Sigmoid colon (tissue), 7 donors: ENCODE results near the gene RFX3. TPM values are rescaled to one million over a fixed set of nuclear protein-coding genes. Genes with fewer than 3 reads are reported as not detected.

Experiments
- DNase-seq: peaks from one replicate; pipeline ENCODE4 v3.0.0-alpha.2; 2019
- H3K27ac ChIP-seq, 4 donors: fragments of 200-600 bp; sonication (generic); one replicate each; pipeline ENCODE4 v1.5.1; 2016 to 2019; ENCODE audit warnings: mild to moderate bottlenecking in 1 of 4
- H3K27me3 ChIP-seq, 3 donors: fragments of 200-600 bp; sonication (generic); one replicate each; pipeline ENCODE4 v1.5.1; 2019; ENCODE audit warnings: mild to moderate bottlenecking in 1 of 3
- H3K36me3 ChIP-seq, 4 donors: fragments of 200-600 bp; sonication (generic); one replicate each; pipeline ENCODE4 v1.5.1; 2016 to 2019
- H3K4me1 ChIP-seq, 4 donors: fragments of 200-600 bp; sonication (generic); one replicate each; pipeline ENCODE4 v1.5.1; 2017 to 2019
- H3K4me3 ChIP-seq, 4 donors: fragments of 200-600 bp; sonication (generic); one replicate each; pipeline ENCODE4 v1.5.1; 2017 to 2019; ENCODE audit warnings: mild to moderate bottlenecking in 2 of 4, moderate library complexity in 1 of 4
- H3K9me3 ChIP-seq, 4 donors: fragments of 200-600 bp in 3 of 4; sonication (generic) in 3 of 4; one replicate each; pipeline versions ENCODE4 v1.5.1 to v1.6.1; 2013 to 2019
- EP300 ChIP-seq, 4 donors: sonication (generic); formaldehyde crosslinking; IDR thresholded peaks; one replicate each; pipeline ENCODE4 v1.6.1; 2017; ENCODE audit warnings: antibody characterized with exemption in 4 of 4
- POLR2A ChIP-seq, 2 donors: fragments of 450-650 bp; IDR thresholded peaks; one replicate each; pipeline ENCODE4 v1.6.1; 2016; ENCODE audit warnings: antibody characterized with exemption in 2 of 2, mild to moderate bottlenecking in 2 of 2, moderate library complexity in 2 of 2
- POLR2AphosphoS5 ChIP-seq, 4 donors: sonication (generic); formaldehyde crosslinking; IDR thresholded peaks; one replicate each; pipeline ENCODE4 v1.6.1; 2017; ENCODE audit warnings: antibody characterized with exemption in 4 of 4
- WGBS, 2 donors: extraction: QIAGEN DNeasy Blood & Tissue Kit; methylation state at CpG; one replicate each; pipeline ENCODE4 v1.1.7; 2013; 5-methylcytosine and 5-hydroxymethylcytosine counted together
- intact Hi-C: fragments of 100-400 bp; cut with DNase I; formaldehyde crosslinking; loops from one replicate; pipeline ENCODE4 v1.15.1; 2023
- polyA plus RNA-seq, 3 donors: library from polyadenylated mRNA; stranded (reverse); fragments of 200-250 nt; gene quantifications; one replicate each; pipeline ENCODE4 v1.2.3, GENCODE V29; 2013
- total RNA-seq, 4 donors: library from RNA; depleted of rRNA; stranded (reverse); fragments of >200 nt; gene quantifications; one replicate each; pipeline ENCODE4 v1.1.0, GENCODE V29; 2016
- TF ChIP-seq, protein P1 (sequence below), 4 experiments: fragments of 450-650 bp in 3 of 4; fragments of 200-600 bp in 1 of 4; IDR thresholded peaks; one replicate each; pipeline ENCODE4 v1.5.1; 2016 to 2019; ENCODE audit warnings: antibody characterized with exemption in 4 of 4, mild to moderate bottlenecking in 3 of 4, moderate library complexity in 2 of 4
- donor health status: healthy with polysubstance abuse.
- donor health status: Bipolar disorder and iron deficiency.
- donor health status: healthy.

RFX3 gene
- total and polyA plus RNA-seq, 7 donors, result 0.69 to 15.0 (median 6.4) TPM

DNA sequence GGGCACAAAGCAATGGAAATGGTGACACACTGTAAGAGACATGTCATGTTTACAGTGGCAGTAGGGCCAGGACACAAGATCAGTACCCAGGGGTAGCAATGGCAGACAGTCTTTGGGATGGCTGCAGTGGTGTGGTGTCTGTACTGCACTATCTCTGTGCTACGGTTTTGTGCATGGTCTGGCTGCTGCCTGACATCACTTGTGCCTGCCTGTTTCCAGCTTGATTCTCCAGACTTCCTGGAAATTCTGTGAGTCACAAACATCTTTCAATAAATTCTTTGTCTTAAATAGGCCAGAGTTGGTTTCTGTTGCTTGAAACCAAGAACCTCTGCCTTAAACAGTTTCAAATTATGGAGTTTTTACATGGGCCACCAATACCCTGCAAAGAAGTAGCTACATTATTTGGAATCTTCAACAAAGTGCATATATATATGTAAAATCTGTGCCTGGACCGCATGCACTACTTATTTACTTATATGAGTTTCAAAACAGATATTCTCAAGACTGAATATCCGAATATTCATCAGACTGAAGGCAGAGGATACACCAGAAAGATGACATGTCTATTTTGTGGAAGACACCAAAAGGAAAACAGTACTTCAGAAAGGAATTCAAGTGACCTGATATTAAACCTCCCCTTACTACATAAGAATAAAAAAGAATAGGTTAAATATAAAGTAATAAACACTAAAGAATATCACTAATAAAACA is 188.1 kb downstream of the RFX3 start:
- Histone ChIP-seq H3K27ac (peak overlapping the region; percentile 31 to 62 (median 50)), H3K36me3 (no peaks in the 10 kb centered on the region), H3K27me3 (no peaks in the 10 kb centered on the region), H3K4me3 (no peak overlapping the region), H3K4me1 (peaks cover 0 to 27% (median 18%) of the 10 kb centered on the region in 4 donors), H3K9me3 (no peaks in the 10 kb centered on the region)
- DNase-seq, result no peak
- 82% methylated on average over 3 of the region's 3 CpGs for WGBS, 2 donors
- intact Hi-C loops, result no loop called here
- TF ChIP-seq, protein P1, sequence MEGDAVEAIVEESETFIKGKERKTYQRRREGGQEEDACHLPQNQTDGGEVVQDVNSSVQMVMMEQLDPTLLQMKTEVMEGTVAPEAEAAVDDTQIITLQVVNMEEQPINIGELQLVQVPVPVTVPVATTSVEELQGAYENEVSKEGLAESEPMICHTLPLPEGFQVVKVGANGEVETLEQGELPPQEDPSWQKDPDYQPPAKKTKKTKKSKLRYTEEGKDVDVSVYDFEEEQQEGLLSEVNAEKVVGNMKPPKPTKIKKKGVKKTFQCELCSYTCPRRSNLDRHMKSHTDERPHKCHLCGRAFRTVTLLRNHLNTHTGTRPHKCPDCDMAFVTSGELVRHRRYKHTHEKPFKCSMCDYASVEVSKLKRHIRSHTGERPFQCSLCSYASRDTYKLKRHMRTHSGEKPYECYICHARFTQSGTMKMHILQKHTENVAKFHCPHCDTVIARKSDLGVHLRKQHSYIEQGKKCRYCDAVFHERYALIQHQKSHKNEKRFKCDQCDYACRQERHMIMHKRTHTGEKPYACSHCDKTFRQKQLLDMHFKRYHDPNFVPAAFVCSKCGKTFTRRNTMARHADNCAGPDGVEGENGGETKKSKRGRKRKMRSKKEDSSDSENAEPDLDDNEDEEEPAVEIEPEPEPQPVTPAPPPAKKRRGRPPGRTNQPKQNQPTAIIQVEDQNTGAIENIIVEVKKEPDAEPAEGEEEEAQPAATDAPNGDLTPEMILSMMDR (IDR thresholded peaks at IDR 0.05), result no peak
- no peak for TF ChIP-seq POLR2A (IDR thresholded peaks at IDR 0.05)
- TF ChIP-seq POLR2AphosphoS5 (IDR thresholded peaks at IDR 0.05), result peak in 2 of 4 donors; percentile 24 to 40

DNA sequence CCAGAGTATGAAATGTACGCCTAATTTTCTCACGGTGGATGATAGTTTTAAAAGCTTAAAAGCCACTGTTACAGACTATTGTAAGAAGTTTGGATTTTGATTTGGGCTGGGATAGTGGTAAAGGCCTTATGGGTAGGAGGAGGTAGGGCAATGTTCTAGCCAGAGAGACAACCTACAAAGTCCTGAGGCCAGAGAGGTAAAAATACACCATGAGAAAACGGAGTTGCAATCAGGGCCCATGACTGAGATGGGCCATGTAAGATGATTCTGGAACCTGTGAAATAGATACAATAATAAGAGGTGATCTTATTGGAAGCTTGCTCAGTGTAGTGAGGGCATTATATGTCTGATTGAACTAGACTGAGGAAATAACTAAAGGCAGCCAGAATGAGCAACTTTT is 188.8 kb downstream of the RFX3 start:
- TF ChIP-seq EP300 (IDR thresholded peaks at IDR 0.05) (no peak), POLR2A (IDR thresholded peaks at IDR 0.05) (no peak)
- TF ChIP-seq, protein P1 (IDR thresholded peaks at IDR 0.05), result no peak
- H3K4me1 ChIP-seq, result peaks cover 0 to 27% (median 18%) of the 10 kb centered on the region in 4 donors
- WGBS, 2 donors, result 80 to 82% methylated on average over 3 of the region's 3 CpGs
- intact Hi-C loops, result no loop called here
- H3K27me3 ChIP-seq, result no peaks in the 10 kb centered on the region
- H3K27ac ChIP-seq, result peak overlapping the region; percentile 31 to 62 (median 50)
- no peak overlapping the region for H3K4me3 ChIP-seq
- no peaks in the 10 kb centered on the region for H3K9me3 ChIP-seq
- H3K36me3 ChIP-seq, result no peaks in the 10 kb centered on the region
- DNase-seq, result no peak

DNA sequence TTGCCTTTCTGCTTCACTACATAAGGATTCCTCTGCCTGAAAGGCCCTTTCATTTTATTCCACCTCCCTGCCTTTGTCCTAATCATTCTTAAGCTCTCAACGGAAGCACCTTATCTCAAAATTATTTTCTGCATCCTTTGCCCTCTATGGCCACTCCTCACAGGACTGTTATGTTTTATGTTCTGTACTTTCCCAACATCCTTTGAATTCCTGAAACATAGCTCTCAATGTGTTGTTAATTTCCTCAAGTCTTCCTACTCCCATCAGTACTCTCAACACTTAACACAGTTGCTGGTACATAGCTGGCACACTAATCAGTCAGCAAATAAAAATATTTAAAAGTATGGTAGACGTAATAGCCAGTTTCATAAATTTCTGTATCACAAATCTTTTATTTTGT is 193.0 kb downstream of the RFX3 start:
- Histone ChIP-seq H3K36me3 (no peaks in the 10 kb centered on the region), H3K4me1 (peaks cover 0 to 19% (median 14%) of the 10 kb centered on the region in 4 donors), H3K27ac (no peak overlapping the region), H3K4me3 (no peak overlapping the region), H3K9me3 (no peaks in the 10 kb centered on the region), H3K27me3 (no peaks in the 10 kb centered on the region)
- intact Hi-C loops, result no loop called here
- DNase-seq, result no peak
- TF ChIP-seq POLR2AphosphoS5 (IDR thresholded peaks at IDR 0.05), result no peak
- no peak for TF ChIP-seq POLR2A (IDR thresholded peaks at IDR 0.05)
- no peak for TF ChIP-seq EP300 (IDR thresholded peaks at IDR 0.05)
- TF ChIP-seq, protein P1 (IDR thresholded peaks at IDR 0.05), result no peak
- 80 to 88% methylated on average over 2 of the region's 2 CpGs for WGBS, 2 donors

DNA sequence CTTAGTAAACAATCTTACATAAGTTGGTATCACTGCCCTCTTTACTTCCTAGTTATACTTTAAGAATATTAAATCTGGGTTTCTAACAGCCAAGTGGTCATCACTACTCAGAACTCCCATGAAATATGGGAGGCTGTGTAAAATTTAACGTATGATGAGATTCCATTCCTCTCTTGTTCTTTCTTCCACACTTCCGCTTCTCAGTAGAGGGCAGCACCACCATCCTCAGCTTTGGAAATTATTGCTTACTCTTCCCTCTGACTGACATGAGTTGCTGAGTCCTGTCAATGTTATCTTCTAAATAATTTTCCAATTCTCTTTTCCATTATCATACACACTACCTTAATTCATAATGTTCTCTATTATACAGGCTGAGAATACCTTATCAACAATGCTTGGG is 194.0 kb downstream of the RFX3 start:
- no peak overlapping the region for H3K27ac ChIP-seq
- intact Hi-C loops, result no loop called here
- H3K4me1 ChIP-seq, result peaks cover 0 to 9% (median 5%) of the 10 kb centered on the region in 4 donors

More for the DNA sequence above, 194.0 kb downstream of the RFX3 start:
- DNase-seq, result no peak
- 62 to 69% methylated on average over 2 of the region's 2 CpGs for WGBS, 2 donors
- H3K36me3 ChIP-seq, result no peaks in the 10 kb centered on the region
- no peaks in the 10 kb centered on the region for H3K27me3 ChIP-seq
- TF ChIP-seq EP300 (IDR thresholded peaks at IDR 0.05) (no peak), POLR2A (IDR thresholded peaks at IDR 0.05) (no peak), POLR2AphosphoS5 (IDR thresholded peaks at IDR 0.05) (no peak)
- TF ChIP-seq, protein P1 (IDR thresholded peaks at IDR 0.05), result no peak
- no peaks in the 10 kb centered on the region for H3K9me3 ChIP-seq
- H3K4me3 ChIP-seq, result no peak overlapping the region
